NCI-H2107 treated with DMSO at 0.1 percent for 48 hours (cell line): Measurements from ENCODE around the gene GLYR1.

Experiments
- DNase-seq: peaks from one replicate; lab custom pipeline; 2025; ENCODE audit not compliant: unreplicated experiment; lab: John Stamatoyannopoulos, UW

GLYR1 gene

GRCh38 chr16:4880006-4880580, 33.0 kb upstream of the GLYR1 start:
- DNase-seq: no peak

GRCh38 chr16:4879049-4879448, 32.0 kb upstream of the GLYR1 start:
- no peak for DNase-seq

- DNase-seq: no peak
Observed at GRCh38 chr16:4877380-4877685, 30.2 kb upstream of the GLYR1 start.

- DNase-seq: no peak
Observed at GRCh38 chr16:4876646-4877379, 29.7 kb upstream of the GLYR1 start.

- no peak for DNase-seq
Observed at GRCh38 chr16:4874666-4875065, 27.6 kb upstream of the GLYR1 start.

- DNase-seq: no peak
Observed at GRCh38 chr16:4873091-4873490, 26.0 kb upstream of the GLYR1 start.

- DNase-seq: no peak
Observed at GRCh38 chr16:4871071-4871470, 24.0 kb upstream of the GLYR1 start.

- no peak for DNase-seq
Observed at GRCh38 chr16:4870138-4870671, 23.1 kb upstream of the GLYR1 start.

GRCh38 chr16:4869147-4869805, 22.2 kb upstream of the GLYR1 start:
- no peak for DNase-seq

- no peak for DNase-seq
Observed at GRCh38 chr16:4868535-4868934, 21.4 kb upstream of the GLYR1 start.

- DNase-seq: no peak
Observed at GRCh38 chr16:4868026-4868425, 20.9 kb upstream of the GLYR1 start.

- DNase-seq: no peak
Observed at GRCh38 chr16:4866586-4866985, 19.5 kb upstream of the GLYR1 start.

GRCh38 chr16:4865231-4865860, 18.3 kb upstream of the GLYR1 start:
- no peak for DNase-seq

GRCh38 chr16:4864728-4865127, 17.6 kb upstream of the GLYR1 start:
- no peak for DNase-seq

- DNase-seq: no peak
Observed at GRCh38 chr16:4862639-4863038, 15.6 kb upstream of the GLYR1 start.

GRCh38 chr16:4860727-4861342, 13.7 kb upstream of the GLYR1 start:
- DNase-seq: no peak

GRCh38 chr16:4859900-4860255, 12.8 kb upstream of the GLYR1 start:
- no peak for DNase-seq

GRCh38 chr16:4859190-4859899, 12.3 kb upstream of the GLYR1 start:
- no peak for DNase-seq

- DNase-seq: no peak
Observed at GRCh38 chr16:4855804-4856203, 8.7 kb upstream of the GLYR1 start.

GRCh38 chr16:4855371-4855770, 8.3 kb upstream of the GLYR1 start:
- no peak for DNase-seq
